K562 (cell line): ENCODE results near the gene PHLDB1. TPM values are rescaled to one million over a fixed set of nuclear protein-coding genes. Genes with fewer than 3 reads are reported as not detected.

Experiments used
- ATAC-seq: fragments of 200-7000 bp; cut with Tn5 transposase; 3 replicates; pipeline ENCODE4 v1.9.1; 2020; ENCODE audit warnings: moderate library complexity
- BruUV-seq: library from RNA; stranded (reverse); fragments of 400-500 nt; replicated peaks from 2 replicates; lab custom pipeline; 2021; lab: Mats Ljungman, UMichigan
- CTCF ChIA-PET: fragments of 300-600 bp; formaldehyde crosslinking; extraction: SDS; loops from one replicate; lab custom pipeline; 2021; ENCODE audit warnings: low intra/inter-chr PET ratio; lab: Yijun Ruan, JAX
- POLR2A ChIA-PET: fragments of 300-600, 350-650 bp; sonication (Branson Sonifier 250); formaldehyde crosslinking; extraction: SDS; loops from one replicate; lab custom pipeline; 2021; ENCODE audit warnings: antibody characterized with exemption, inconsistent platforms; lab: Yijun Ruan, JAX
- DNase-seq, 4 experiments: peaks; one replicate each; pipeline versions ENCODE4 v3.0.0 to v3.0.0-alpha.2; 2011 to 2018; ENCODE audit warnings: low spot score in 3 of 4, mixed read lengths in 3 of 4; ENCODE audit errors: extremely low read depth in 1 of 4
- FAIRE-seq: peaks from 2 replicates; lab custom pipeline; 2011; peaks lifted over from hg19 to GRCh38; lab: Jason Lieb, UNC
- H2AFZ ChIP-seq: 2 replicates; pipeline ENCODE4 v1.6.0; 2011; ENCODE audit warnings: low read depth, low read length, control low read depth, inconsistent platforms
- H3K27ac ChIP-seq: fragments of 200-600 bp; 3 replicates; pipeline ENCODE4 v1.8.0; 2011; ENCODE audit warnings: low read depth, mild to moderate bottlenecking, control low read depth, inconsistent platforms, low read length, moderate library complexity, mixed read lengths; ENCODE audit errors: extremely low read depth
- H3K27me3 ChIP-seq, 2 experiments: fragments of 300-600 bp in 1 of 2; 2 replicates in 1 of 2; 3 replicates in 1 of 2; pipeline versions ENCODE4 v1.6.0 to v1.8.0; 2011; ENCODE audit warnings: inconsistent platforms in 2 of 2, low read length in 2 of 2, mild to moderate bottlenecking in 1 of 2, mixed read lengths in 1 of 2, moderate library complexity in 1 of 2; ENCODE audit not compliant: control insufficient read depth in 2 of 2, insufficient read depth in 2 of 2
- H3K36me3 ChIP-seq: fragments of 300-600 bp; 3 replicates; pipeline ENCODE4 v1.8.0; 2011; ENCODE audit warnings: mild to moderate bottlenecking, low read length, inconsistent platforms; ENCODE audit not compliant: control insufficient read depth, insufficient read depth
- H3K4me1 ChIP-seq, 2 experiments: fragments of 200-600 bp in 1 of 2; replicated peaks in 1 of 2; 2 replicates in 1 of 2; 3 replicates in 1 of 2; pipeline versions ENCODE4 v1.5.1 to v1.8.0; 2011; ENCODE audit warnings: inconsistent platforms in 2 of 2, low read length in 2 of 2, mild to moderate bottlenecking in 1 of 2, mixed read lengths in 1 of 2, moderate library complexity in 1 of 2; ENCODE audit not compliant: control insufficient read depth in 2 of 2, insufficient read depth in 2 of 2
- H3K4me2 ChIP-seq: 2 replicates; pipeline ENCODE4 v1.6.1; 2011; ENCODE audit warnings: low read length, control low read depth, inconsistent platforms, mixed read lengths; ENCODE audit not compliant: insufficient read depth
- H3K4me3 ChIP-seq: fragments of 200-600 bp; sonication (generic), shearing (Covaris generic); 2 replicates; pipeline ENCODE4 v1.5.1; 2016; ENCODE audit warnings: control low read depth, inconsistent platforms
- H3K79me2 ChIP-seq: fragments of 200-600 bp; 3 replicates; pipeline ENCODE4 v1.8.0; 2011; ENCODE audit warnings: low read length, inconsistent platforms; ENCODE audit not compliant: control insufficient read depth, insufficient read depth
- H3K9ac ChIP-seq, 2 experiments: 2 replicates each; pipeline versions ENCODE4 v1.6.0 to v1.6.1; 2011; ENCODE audit warnings: low read depth in 2 of 2, low read length in 2 of 2, control low read depth in 1 of 2, inconsistent platforms in 1 of 2, mild to moderate bottlenecking in 1 of 2, mixed read lengths in 1 of 2; ENCODE audit not compliant: insufficient read depth in 1 of 2
- H3K9me1 ChIP-seq: one replicate; pipeline ENCODE4 v1.6.0; 2011; ENCODE audit warnings: inconsistent platforms, mild to moderate bottlenecking, low read length, moderate library complexity; ENCODE audit not compliant: control insufficient read depth, insufficient read depth
- H3K9me3 ChIP-seq: replicated peaks from 2 replicates; pipeline ENCODE4 v1.5.1; 2011; ENCODE audit warnings: low read depth, low read length, inconsistent platforms; ENCODE audit not compliant: control insufficient read depth, insufficient read depth
- H4K20me1 ChIP-seq: replicated peaks from 2 replicates; pipeline ENCODE4 v1.6.1; 2011; ENCODE audit warnings: low read length, inconsistent platforms, mixed read lengths; ENCODE audit not compliant: control insufficient read depth, insufficient read depth
- ATF7 ChIP-seq: fragments of 450-650 bp; IDR thresholded peaks from 2 replicates; pipeline ENCODE4 v1.7.1; 2014; ENCODE audit warnings: mild to moderate bottlenecking, moderate library complexity
- CBX3 ChIP-seq, 2 experiments: IDR thresholded peaks; 1 replicate in 1 of 2; 2 replicates in 1 of 2; pipeline ENCODE4 v1.6.1; 2012; ENCODE audit warnings: inconsistent platforms in 2 of 2, low read length in 2 of 2, borderline replicate concordance in 1 of 2, control low read depth in 1 of 2
- CCNT2 ChIP-seq: IDR thresholded peaks from 2 replicates; pipeline ENCODE4 v1.6.1; 2011; ENCODE audit warnings: borderline replicate concordance, low read depth, mild to moderate bottlenecking, moderate library complexity, mixed read lengths, low read length; ENCODE audit not compliant: insufficient read length; ENCODE audit errors: extremely low read depth
- ERF ChIP-seq: fragments of 450-650 bp; formaldehyde crosslinking; IDR thresholded peaks from 2 replicates; pipeline ENCODE4 v1.4.0; 2020; ENCODE audit warnings: mild to moderate bottlenecking, mixed read lengths
- ETV1 ChIP-seq: fragments of 450-650 bp; conservative IDR thresholded peaks from 2 replicates; pipeline ENCODE4 v1.6.1; 2016; ENCODE audit warnings: missing genetic modification characterization, control low read depth, low read depth, missing compliant biosample characterization
- IRF9 ChIP-seq: fragments of 450-650 bp; IDR thresholded peaks from 2 replicates; pipeline ENCODE4 v1.6.1; 2016; ENCODE audit warnings: missing biosample characterization, missing genetic modification characterization
- LARP7 ChIP-seq: fragments of 450-650 bp; IDR thresholded peaks from 2 replicates; pipeline ENCODE4 v1.6.1; 2016
- MYNN ChIP-seq, 2 experiments: sonication (generic); formaldehyde crosslinking in 1 of 2; IDR thresholded peaks; 2 replicates each; pipeline versions ENCODE4 v1.5.0 to v1.6.1; 2016 to 2020; ENCODE audit warnings: antibody characterized with exemption in 1 of 2, missing genetic modification reagents in 1 of 2
- PCBP1 ChIP-seq: fragments of 200-400 bp; formaldehyde crosslinking; IDR thresholded peaks from 2 replicates; pipeline ENCODE4 v1.6.1; 2018; ENCODE audit warnings: mild to moderate bottlenecking, low read depth, low read length; ENCODE audit not compliant: poor library complexity, severe bottlenecking
- PHF8 ChIP-seq: fragments of 200-600 bp; sonication (generic); IDR thresholded peaks from 2 replicates; pipeline ENCODE4 v1.6.1; 2012; ENCODE audit warnings: mixed run types, mild to moderate bottlenecking, inconsistent platforms, low read length, moderate library complexity, borderline replicate concordance
- PPARD ChIP-seq: fragments of 250-450 bp; sonication (Bioruptor Pico); IDR thresholded peaks from 2 replicates; pipeline ENCODE4 v1.8.0; 2022; ENCODE audit warnings: inconsistent platforms, mild to moderate bottlenecking, moderate library complexity
- RBFOX2 ChIP-seq: fragments of 200-400 bp; formaldehyde crosslinking; IDR thresholded peaks from 2 replicates; pipeline ENCODE4 v1.6.1; 2017; ENCODE audit warnings: low read depth, mild to moderate bottlenecking, low read length, moderate library complexity
- SMC3 ChIP-seq: conservative IDR thresholded peaks from 2 replicates; pipeline ENCODE4 v1.6.1; 2011; ENCODE audit warnings: low read depth, low read length, improper control_type of control experiment; ENCODE audit not compliant: insufficient read depth
- SOX6 ChIP-seq: fragments of 450-650 bp; IDR thresholded peaks from 2 replicates; pipeline ENCODE4 v1.6.1; 2014; ENCODE audit warnings: mild to moderate bottlenecking
- SP1 ChIP-seq: sonication (generic); formaldehyde crosslinking; IDR thresholded peaks from 2 replicates; pipeline ENCODE4 v1.8.1; 2022; ENCODE audit warnings: mild to moderate bottlenecking, missing genetic modification reagents
- SPI1 ChIP-seq: IDR thresholded peaks from 2 replicates; pipeline ENCODE4 v1.6.1; 2011; ENCODE audit warnings: low read depth, low read length, control low read depth, borderline replicate concordance
- YY1 ChIP-seq, 3 experiments: IDR thresholded peaks; 2 replicates each; pipeline ENCODE4 v1.6.1; 2011; ENCODE audit warnings: low read length in 2 of 3, mild to moderate bottlenecking in 2 of 3, moderate library complexity in 2 of 3, borderline replicate concordance in 1 of 3, control low read depth in 1 of 3, low read depth in 1 of 3; ENCODE audit not compliant: insufficient read depth in 3 of 3, insufficient replicate concordance in 2 of 3, control insufficient read depth in 1 of 3, insufficient read length in 1 of 3; ENCODE audit errors: extremely low read depth in 1 of 3
- ZNF431 ChIP-seq: sonication (generic); formaldehyde crosslinking; IDR thresholded peaks from 2 replicates; pipeline ENCODE4 v1.8.0; 2022; ENCODE audit warnings: mild to moderate bottlenecking, missing genetic modification reagents
- ZNF507 ChIP-seq: conservative IDR thresholded peaks from 2 replicates; pipeline ENCODE4 v1.6.1; 2017; ENCODE audit warnings: missing genetic modification characterization, missing compliant biosample characterization
- WGBS: fragments of 100-300 bp; shearing (Covaris generic); methylation state at CpG from one replicate; pipeline ENCODE4 v1.1.6; 2016; ENCODE audit warnings: low coverage, mixed read lengths; ENCODE audit not compliant: insufficient coverage; ENCODE audit errors: missing lambda C conversion rate; 5-methylcytosine and 5-hydroxymethylcytosine counted together
- in situ Hi-C: fragments of 300-500 bp; cut with MboI; formaldehyde crosslinking; loops from 4 replicates; pipeline ENCODE4 v1.15.0; 2018; ENCODE audit warnings: inconsistent platforms, mixed read lengths
- intact Hi-C: fragments of 100-400 bp; cut with micrococcal nuclease; formaldehyde crosslinking; loops from 2 replicates; pipeline ENCODE4 v1.14.2; 2022
- polyA plus RNA-seq, 8 experiments: library from polyadenylated mRNA; depleted of rRNA in 4 of 8; stranded (reverse) in 5 of 8; unstranded in 3 of 8; fragments of >200 nt; fragmentation: Nextera tagmentation in 2 of 8; fragmentation: Illumina TruSeq in 1 of 8; extraction: Ambion mirVana in 2 of 8; extraction: Trizol in 1 of 8; gene quantifications; 2 replicates each; pipeline versions ENCODE4 v1.2.1 to v1.2.3, GENCODE V29; 2011 to 2014; ENCODE audit warnings: inconsistent platforms in 1 of 8, missing spikeins in 1 of 8
- total RNA-seq, 7 experiments: library from RNA; depleted of rRNA in 6 of 7; stranded (reverse); fragments of >200 nt in 6 of 7; fragmentation: Illumina TruSeq in 2 of 7; extraction: Trizol in 2 of 7; gene quantifications; 2 replicates each; pipeline versions ENCODE4 v1.2.1 to v1.2.3, GENCODE V29; 2011 to 2021; ENCODE audit warnings: low replicate concordance in 1 of 7

Gene PHLDB1
- total and polyA plus RNA-seq, 9 of the 15 experiments (the other 6 are each of a cell fraction or from before 2014, with no cell fraction given), result 2.0 to 28.7 (median 16.2) TPM

GRCh38 chr11:118689852-118690552 is 82.6 kb downstream of the PHLDB1 start:
- intact Hi-C loops (loop anchor here (1.0 to 5.0 kb wide), 3 partner anchors 57 to 239 kb away; no protein-coding TSS in a partner anchor), in situ Hi-C loops (no loop called here)
- H3K9me1 ChIP-seq, result no peaks in the 10 kb centered on the region
- BruUV-seq, result no TSS peak
- ChIA-PET CTCF (interaction anchor here (0.6 to 1.5 kb wide), 8 partner anchors 30 to 267 kb away, joined by 3 to 9 read pairs (median 4); partner anchors contain the start of genes DDX6 and UPK2), POLR2A (interaction anchor here (0.7 to 1.2 kb wide), 2 partner anchors 59 to 102 kb away, joined by 3 to 5 read pairs; no protein-coding TSS in a partner anchor)
- no peaks in the 10 kb centered on the region; the same call in 1 of the 2 replicates for H3K9me3 ChIP-seq
- H3K36me3 ChIP-seq, result no peaks in the 10 kb centered on the region
- no peaks in the 10 kb centered on the region for H3K27me3 ChIP-seq
- H3K9ac ChIP-seq, result peak overlapping the region; percentile 29 to 81; a peak in 3 of 4 replicates
- peak overlapping the region; percentile 62; the same call in 1 of the 2 replicates for H3K4me2 ChIP-seq
- no peak overlapping the region for H3K4me3 ChIP-seq
- H4K20me1 ChIP-seq, result no peaks in the 10 kb centered on the region
- H3K27ac ChIP-seq, result peak overlapping the region; percentile 11; the same call in 2 of the 3 replicates
- peak; percentile 93 for FAIRE-seq
- peaks cover 0 to 36% of the 10 kb centered on the region in 2 experiments; a peak in 3 of 5 replicates for H3K4me1 ChIP-seq
- peak; percentile 99 for ATAC-seq
- peak overlapping the region; percentile 95 for H2AFZ ChIP-seq
- no peaks in the 10 kb centered on the region for H3K79me2 ChIP-seq
- WGBS, result 19% methylated on average over 26 of the region's 30 CpGs
- peak; percentile 91 to 96 (median 94) for DNase-seq
- 0 out of 2 replicates have a peak, but pooled peaks have one; percentile 14 for TF ChIP-seq SPI1
- peak; percentile 61; the same call in 1 of the 2 replicates for TF ChIP-seq ATF7
- TF ChIP-seq ERF (CRISPR knock-in tag), result peak; percentile 64; the same call in 1 of the 2 replicates
- no peak for TF ChIP-seq LARP7
- TF ChIP-seq ETV1 (tag), result peak; percentile 41; the same call in 1 of the 2 replicates
- TF ChIP-seq CCNT2, result peak; percentile 57
- TF ChIP-seq RBFOX2, result peak; percentile 41; the same call in 1 of the 2 replicates
- no peak for TF ChIP-seq PCBP1
- TF ChIP-seq ZNF507, result no peak
- 0 out of 2 replicates have a peak, but pooled peaks have one; percentile 15 for TF ChIP-seq SOX6
- TF ChIP-seq CBX3 (IDR thresholded peaks at IDR 0.05; ENCODE audit: borderline replicate concordance in 1 of 2, low read length in 2 of 2), result peak in 1 of 2 experiments; percentile 51; a peak in 1 of 3 replicates
- TF ChIP-seq ZNF431, result 0 out of 2 replicates have a peak, but pooled peaks have one; percentile 19
- TF ChIP-seq PHF8, result no peak
- no peak for TF ChIP-seq PPARD (CRISPR knock-in tag)
- TF ChIP-seq IRF9 (tag), result no peak
- TF ChIP-seq SP1 (CRISPR knock-in tag), result peak; percentile 76
- peak; percentile 95 for TF ChIP-seq SMC3
- peak in 1 of 3 experiments; percentile 68 for TF ChIP-seq YY1 (IDR thresholded peaks at IDR 0.05; ENCODE audit: borderline replicate concordance in 1 of 3, control insufficient read depth in 1 of 3, extremely low read depth in 1 of 3, insufficient read depth in 3 of 3, insufficient read length in 1 of 3, insufficient replicate concordance in 2 of 3, low read depth in 1 of 3, low read length in 2 of 3)
- peak; percentile 90 for TF ChIP-seq MYNN (IDR thresholded peaks at IDR 0.05)
- no peak for TF ChIP-seq MYNN (CRISPR knock-in tag; IDR thresholded peaks at IDR 0.05)
